ENCODE data around the gene GGNBP2.

The GGNBP2 gene

GRCh38 chr17:36523113-36523512 lies 21.6 kb upstream of the GGNBP2 start:
- DNase-seq (ENCODE audit: low read depth), result no peak

GRCh38 chr17:36524428-36524876 lies 20.3 kb upstream of the GGNBP2 start:
- DNase-seq (ENCODE audit: low read depth), result no peak

GRCh38 chr17:36525113-36525512 lies 19.6 kb upstream of the GGNBP2 start:
- no peak for DNase-seq (ENCODE audit: low read depth)

- DNase-seq (ENCODE audit: low read depth), result no peak
Measured at GRCh38 chr17:36525888-36526287, 18.8 kb upstream of the GGNBP2 start.

- DNase-seq (ENCODE audit: low read depth), result no peak
Measured at GRCh38 chr17:36527621-36528250, 17.0 kb upstream of the GGNBP2 start.

- peak; percentile 22 for DNase-seq (ENCODE audit: low read depth)
Measured at GRCh38 chr17:36529121-36529520, 15.6 kb upstream of the GGNBP2 start.

GRCh38 chr17:36532435-36532975 lies 12.2 kb upstream of the GGNBP2 start:
- DNase-seq (ENCODE audit: low read depth), result no peak

GRCh38 chr17:36533935-36534839 lies 10.5 kb upstream of the GGNBP2 start:
- DNase-seq (ENCODE audit: low read depth), result peak; percentile 11

GRCh38 chr17:36534840-36535668 lies 9.7 kb upstream of the GGNBP2 start, which contains the start of the genes MYO19 and PIGW:
MYO19 (minus strand) TSS chr17:36534868; CDS start chr17:36532538, 2,330 bp downstream.
PIGW (plus strand) TSS chr17:36534987; CDS start chr17:36537102, 2,115 bp downstream.
- DNase-seq (ENCODE audit: low read depth), result peak; percentile 42

- DNase-seq (ENCODE audit: low read depth), result no peak
Measured at GRCh38 chr17:36535669-36536081, 9.0 kb upstream of the GGNBP2 start.

GRCh38 chr17:36540696-36541095 lies 4.0 kb upstream of the GGNBP2 start:
- no peak for DNase-seq (ENCODE audit: low read depth)

- DNase-seq (ENCODE audit: low read depth), result no peak
Measured at GRCh38 chr17:36542755-36543154, 2.0 kb upstream of the GGNBP2 start.

- peak; percentile 27 for DNase-seq (ENCODE audit: low read depth)
Measured at GRCh38 chr17:36544044-36544306, 744 bp upstream of the GGNBP2 start.

- DNase-seq (ENCODE audit: low read depth), result no peak
Measured at GRCh38 chr17:36545077-36545464, 352 bp downstream of the GGNBP2 start.

- peak; percentile 81 for DNase-seq (ENCODE audit: low read depth)
Measured at GRCh38 chr17:36545465-36546417, 1.0 kb downstream of the GGNBP2 start.

- no peak for DNase-seq (ENCODE audit: low read depth)
Measured at GRCh38 chr17:36546418-36547093, 1.8 kb downstream of the GGNBP2 start.

GRCh38 chr17:36547776-36548175 lies 3.1 kb downstream of the GGNBP2 start:
- DNase-seq (ENCODE audit: low read depth), result no peak

GRCh38 chr17:36550491-36551417 lies 6.0 kb downstream of the GGNBP2 start:
- no peak for DNase-seq (ENCODE audit: low read depth)

- DNase-seq (ENCODE audit: low read depth), result no peak
Measured at GRCh38 chr17:36553459-36553858, 8.7 kb downstream of the GGNBP2 start.

Data from GM04503 (cell line).